GM13977 (cell line): Measurements from ENCODE around the gene SHROOM3.

ENCODE experiments used
- DNase-seq: peaks from one replicate; pipeline ENCODE4 v3.0.0; 2012; ENCODE audit warnings: low spot score
- CTCF ChIP-seq: IDR thresholded peaks from 2 replicates; pipeline ENCODE4 v1.5.1; 2012; ENCODE audit warnings: mild to moderate bottlenecking, control low read depth; ENCODE audit not compliant: insufficient read depth; ENCODE audit errors: extremely low read depth, missing control alignments
- in situ Hi-C: fragments of 300-500 bp; cut with MboI; formaldehyde crosslinking; loops from one replicate; pipeline ENCODE4 v1.12.0; 2022; ENCODE audit warnings: low sequenced_read_pairs, low pct_unique_long_range_greater_than_20kb, mixed read lengths, inconsistent platforms; ENCODE audit not compliant: unreplicated experiment

The SHROOM3 gene

GRCh38 chr4:76430519-76431388 is 4.3 kb upstream of the SHROOM3 start:
- TF ChIP-seq CTCF, result peak; percentile 63
- in situ Hi-C loops, result loop anchor here (5.0 to 10.0 kb wide), 2 partner anchors 77 to 324 kb away; no protein-coding TSS in a partner anchor
- DNase-seq, result peak; percentile 62

- no peak for TF ChIP-seq CTCF
- no peak for DNase-seq
- in situ Hi-C loops, result loop anchor here (10.0 kb wide), 1 partner anchor 319 kb away; no protein-coding TSS in a partner anchor
These were observed 695 bp downstream of the SHROOM3 start for GRCh38 chr4:76435528-76436319.

- DNase-seq, result no peak
- no peak for TF ChIP-seq CTCF
- in situ Hi-C loops, result loop anchor here (10.0 kb wide), 1 partner anchor 315 kb away; no protein-coding TSS in a partner anchor
These were observed 4.5 kb downstream of the SHROOM3 start for GRCh38 chr4:76439491-76439890.

- no peak for DNase-seq
- TF ChIP-seq CTCF, result no peak
- in situ Hi-C loops, result no loop called here
These were observed 6.9 kb downstream of the SHROOM3 start for GRCh38 chr4:76441881-76442280.

- in situ Hi-C loops, result no loop called here
- no peak for TF ChIP-seq CTCF
These were observed 7.8 kb downstream of the SHROOM3 start for GRCh38 chr4:76442807-76443206.

GRCh38 chr4:76443376-76443775 is 8.3 kb downstream of the SHROOM3 start:
- TF ChIP-seq CTCF, result no peak
- in situ Hi-C loops, result no loop called here
- no peak for DNase-seq

More at GRCh38 chr4:76442807-76443206, 7.8 kb downstream of the SHROOM3 start:
- no peak for DNase-seq
